ENCODE data around the gene CPNE8. TPM values are rescaled to one million over a fixed set of nuclear protein-coding genes. Genes with fewer than 3 reads are reported as not detected.

The CPNE8 gene
- total RNA-seq, 6 experiments from 2014 or later, result 8.6 to 21.1 (median 16.3) TPM

GRCh38 chr12:38776647-38777046, 128.7 kb downstream of the CPNE8 start:
- no peaks in the 10 kb centered on the region for H3K36me3 ChIP-seq
- H3K27ac ChIP-seq, result no peak overlapping the region
- H3K9me3 ChIP-seq, result no peaks in the 10 kb centered on the region
- no peak overlapping the region for H3K4me3 ChIP-seq
- intact Hi-C loops (cut with DNase I), result no loop called here
- WGBS (ENCODE audit: insufficient coverage, low coverage, low lambda C conversion rate, missing lambda C conversion rate), result 87% methylated on average over 1 of the region's 1 CpG
- ATAC-seq (peak in 1 of 4 donors; percentile 33), DNase-seq (no peak)
- H3K27me3 ChIP-seq, result no peaks in the 10 kb centered on the region
- no peaks in the 10 kb centered on the region for H3K4me1 ChIP-seq
- TF ChIP-seq CTCF (IDR thresholded peaks at IDR 0.05) (no peak), POLR2A (IDR thresholded peaks at IDR 0.05) (no peak)

DNA sequence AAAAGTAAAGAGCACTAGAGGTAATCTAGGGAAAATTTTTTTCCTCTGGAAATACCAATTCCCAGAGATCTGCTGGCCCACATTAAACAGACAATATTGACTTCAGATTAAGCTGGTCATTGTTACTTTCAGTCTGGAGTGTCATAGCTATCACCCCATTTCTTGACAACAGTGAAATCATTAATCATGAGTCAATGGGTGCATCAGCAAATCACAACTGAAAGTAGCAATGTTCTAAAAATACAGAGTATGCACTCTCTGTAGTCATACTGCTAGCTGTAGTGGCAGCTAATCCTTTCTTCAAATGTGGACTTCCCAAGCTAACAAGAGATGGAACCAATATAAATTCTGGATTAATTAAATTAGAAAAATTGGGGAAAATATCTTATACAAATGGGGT, 129.9 kb downstream of the CPNE8 start:
- Histone ChIP-seq H3K4me3 (no peak overlapping the region), H3K9me3 (no peaks in the 10 kb centered on the region), H3K36me3 (no peaks in the 10 kb centered on the region), H3K27ac (no peak overlapping the region), H3K4me1 (no peaks in the 10 kb centered on the region), H3K27me3 (no peaks in the 10 kb centered on the region)
- intact Hi-C loops (cut with DNase I), result no loop called here
- no peak for ATAC-seq
- DNase-seq, result no peak
- TF ChIP-seq CTCF (IDR thresholded peaks at IDR 0.05) (no peak), POLR2A (IDR thresholded peaks at IDR 0.05) (no peak)

- Histone ChIP-seq H3K27me3 (no peaks in the 10 kb centered on the region), H3K9me3 (no peaks in the 10 kb centered on the region), H3K4me1 (no peaks in the 10 kb centered on the region), H3K36me3 (no peaks in the 10 kb centered on the region), H3K4me3 (no peak overlapping the region), H3K27ac (no peak overlapping the region)
- 31% methylated on average over 2 of the region's 2 CpGs for WGBS (ENCODE audit: insufficient coverage, low coverage, low lambda C conversion rate, missing lambda C conversion rate)
- intact Hi-C loops (cut with DNase I), result no loop called here
- DNase-seq (no peak), ATAC-seq (peak; percentile 38 to 53 (median 51))
- no peak for TF ChIP-seq POLR2A (IDR thresholded peaks at IDR 0.05)
- no peak for TF ChIP-seq CTCF (IDR thresholded peaks at IDR 0.05)
Measured at GRCh38 chr12:38772437-38772836, 133.0 kb downstream of the CPNE8 start.

DNA sequence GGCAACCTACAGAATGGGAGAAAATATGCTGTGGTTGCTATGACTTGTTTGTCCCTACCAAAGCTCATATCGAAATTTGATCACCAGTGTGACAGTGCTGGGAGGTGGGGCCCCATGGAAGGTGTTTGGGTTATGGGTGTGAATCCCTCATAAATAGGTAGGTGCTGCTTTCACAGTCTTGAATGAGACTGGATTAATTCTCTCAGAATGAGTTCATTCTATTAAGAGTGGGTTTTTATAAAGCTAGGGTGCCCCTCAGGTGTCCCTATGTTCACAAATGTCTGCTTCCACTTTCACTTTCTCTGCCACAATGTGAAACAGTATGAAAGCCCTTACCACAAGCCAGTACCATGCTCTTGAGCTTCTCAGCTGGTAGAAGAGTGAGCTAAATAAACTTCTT, 133.5 kb downstream of the CPNE8 start:
- Histone ChIP-seq H3K27ac (no peak overlapping the region), H3K27me3 (no peaks in the 10 kb centered on the region), H3K4me1 (no peaks in the 10 kb centered on the region), H3K9me3 (no peaks in the 10 kb centered on the region), H3K36me3 (peaks cover 0 to 2% (median 0%) of the 10 kb centered on the region in 4 donors), H3K4me3 (peak overlapping the region in 1 of 3 donors; percentile 10)
- TF ChIP-seq POLR2A (IDR thresholded peaks at IDR 0.05) (no peak), CTCF (IDR thresholded peaks at IDR 0.05) (no peak)
- WGBS (ENCODE audit: insufficient coverage, low coverage, low lambda C conversion rate, missing lambda C conversion rate), result 17% methylated on average over 1 of the region's 1 CpG
- intact Hi-C loops (cut with DNase I), result no loop called here
- DNase-seq (no peak), ATAC-seq (peak; percentile 80 to 91 (median 86))
